Measurements from ENCODE around the gene GINS2.

The GINS2 gene

GRCh38 chr16:85687651-85688471 is 893 bp downstream of the GINS2 start:
- peak; percentile 24 to 70 for DNase-seq

- DNase-seq = peak in 1 of 2 experiments; percentile 51
These were observed 1.7 kb downstream of the GINS2 start for GRCh38 chr16:85686912-85687591.

- no peak for DNase-seq
These were observed 3.5 kb downstream of the GINS2 start for GRCh38 chr16:85685251-85685650.

- no peak for DNase-seq
These were observed 5.4 kb downstream of the GINS2 start for GRCh38 chr16:85683363-85683762.

- no peak for DNase-seq
These were observed 6.2 kb downstream of the GINS2 start for GRCh38 chr16:85682516-85682915.

GRCh38 chr16:85681255-85681654 is 7.5 kb downstream of the GINS2 start:
- DNase-seq = no peak

- peak in 1 of 2 experiments; percentile 28 for DNase-seq
These were observed 8.3 kb downstream of the GINS2 start for GRCh38 chr16:85680352-85680944.

- no peak for DNase-seq
These were observed 8.9 kb downstream of the GINS2 start for GRCh38 chr16:85679870-85680269.

GRCh38 chr16:85678821-85679220 is 9.9 kb downstream of the GINS2 start:
- peak; percentile 85 to 90 for DNase-seq

- DNase-seq = no peak
These were observed 10.7 kb downstream of the GINS2 start for GRCh38 chr16:85678016-85678415.

- no peak for DNase-seq
These were observed 11.3 kb downstream of the GINS2 start for GRCh38 chr16:85677383-85677967.

GRCh38 chr16:85676466-85676865 is 12.3 kb downstream of the GINS2 start:
- DNase-seq = no peak

- peak in 1 of 2 experiments; percentile 22 for DNase-seq
These were observed 13.4 kb downstream of the GINS2 start for GRCh38 chr16:85675251-85675874.

GRCh38 chr16:85674828-85675227 is 13.9 kb downstream of the GINS2 start:
- DNase-seq = no peak

- no peak for DNase-seq
These were observed 14.4 kb downstream of the GINS2 start for GRCh38 chr16:85674418-85674755.

GRCh38 chr16:85673529-85674417 is 15.0 kb downstream of the GINS2 start:
- no peak for DNase-seq

GRCh38 chr16:85670840-85671239 is 17.9 kb downstream of the GINS2 start:
- no peak for DNase-seq

GRCh38 chr16:85668676-85669424 is 19.9 kb downstream of the GINS2 start:
- DNase-seq = no peak

GRCh38 chr16:85667841-85668413 is 20.8 kb downstream of the GINS2 start:
- DNase-seq = no peak

- no peak for DNase-seq
These were observed 21.5 kb downstream of the GINS2 start for GRCh38 chr16:85667261-85667660.

GRCh38 chr16:85665929-85666328 is 22.8 kb downstream of the GINS2 start:
- no peak for DNase-seq

Data from NCI-H526 (cell line).